Upper lobe of left lung (tissue), 4 donors: Measurements from ENCODE around the gene QKI.

Experiments used
- CTCF ChIP-seq, 6 experiments: fragments of 450-650 bp in 4 of 6; fragments of 200-600 bp in 2 of 6; sonication (generic) in 2 of 6; IDR thresholded peaks; one replicate each; pipeline ENCODE4 v1.5.1; 2016 to 2019; ENCODE audit warnings: antibody characterized with exemption in 6 of 6
- POLR2A ChIP-seq, 4 donors: fragments of 450-650 bp; IDR thresholded peaks; one replicate each; pipeline ENCODE4 v1.5.1; 2016 to 2017; ENCODE audit warnings: antibody characterized with exemption in 4 of 4, mild to moderate bottlenecking in 2 of 4

- TF ChIP-seq CTCF (IDR thresholded peaks at IDR 0.05) (no peak), POLR2A (IDR thresholded peaks at IDR 0.05) (no peak)
Observed at GRCh38 chr6:163439997-163440396, 25.5 kb downstream of the QKI start.
